ENCODE results near the gene SEC24D.

- no peak for TF ChIP-seq GATA2 (IDR thresholded peaks at IDR 0.05; ENCODE audit: low read depth, low read length)
- TF ChIP-seq GATA3 (IDR thresholded peaks at IDR 0.05; ENCODE audit: low read depth, low read length): no peak
Measured at GRCh38 chr4:118751629-118752323, 84.2 kb downstream of the SEC24D start.
